HG03342 (cell line): ENCODE results near the gene SNRPD3.

ENCODE experiments used
- ATAC-seq: cut with Tn5 transposase; IDR thresholded peaks from one replicate; pipeline ENCODE4 v1.9.1; 2021; ENCODE audit warnings: mild to moderate bottlenecking, moderate library complexity; ENCODE audit not compliant: unreplicated experiment

Gene SNRPD3

GRCh38 chr22:24565077-24565476 is 9.3 kb downstream of the SNRPD3 start:
- no peak for ATAC-seq

DNA sequence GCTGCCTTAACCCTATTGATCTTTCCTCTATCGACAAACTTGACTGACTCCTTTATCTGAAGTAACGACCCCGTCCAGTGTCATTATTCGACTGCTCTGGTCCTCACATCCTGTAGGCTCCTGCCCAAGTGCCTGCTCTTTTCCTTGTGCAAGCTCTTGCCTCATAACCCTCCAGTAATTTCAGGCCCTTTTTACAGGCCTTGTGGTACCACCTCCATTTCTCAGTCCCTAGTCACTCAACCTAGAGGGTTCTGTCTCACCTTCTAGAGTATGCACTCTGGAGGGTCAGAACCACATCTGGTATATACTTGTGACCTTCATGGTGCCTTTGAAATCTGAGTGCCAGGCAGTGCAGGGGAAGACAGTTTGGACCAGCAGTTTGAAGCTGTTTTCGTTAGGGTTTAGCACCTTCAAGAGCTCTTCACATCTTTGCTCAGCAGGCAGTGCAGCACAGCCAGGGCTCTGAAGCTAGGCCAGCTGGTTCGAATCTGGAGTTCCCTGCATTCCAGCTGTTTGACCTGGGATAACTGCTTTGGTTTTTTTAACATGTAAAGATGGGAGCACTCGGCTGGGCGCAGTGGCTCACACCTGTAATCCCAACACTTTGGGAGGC is 11.2 kb downstream of the SNRPD3 start:
- ATAC-seq, result no peak

DNA sequence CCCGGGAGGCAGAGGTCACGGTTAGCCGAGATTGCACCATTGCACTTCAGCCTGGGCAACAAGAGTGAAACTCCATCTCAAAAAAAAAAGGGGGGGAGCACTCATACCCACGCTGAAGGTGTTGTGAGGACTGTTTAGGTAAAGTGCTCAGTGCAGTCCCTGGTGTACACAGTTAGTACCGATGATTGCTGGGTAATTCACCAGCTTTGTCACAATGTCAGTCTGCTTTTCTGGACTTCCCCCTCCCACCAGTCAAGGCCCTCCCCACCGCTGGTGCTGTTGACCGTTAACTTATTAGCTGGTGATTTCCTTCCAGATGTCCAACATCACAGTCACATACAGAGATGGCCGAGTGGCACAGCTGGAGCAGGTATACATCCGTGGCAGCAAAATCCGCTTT is 11.9 kb downstream of the SNRPD3 start:
- no peak for ATAC-seq

DNA sequence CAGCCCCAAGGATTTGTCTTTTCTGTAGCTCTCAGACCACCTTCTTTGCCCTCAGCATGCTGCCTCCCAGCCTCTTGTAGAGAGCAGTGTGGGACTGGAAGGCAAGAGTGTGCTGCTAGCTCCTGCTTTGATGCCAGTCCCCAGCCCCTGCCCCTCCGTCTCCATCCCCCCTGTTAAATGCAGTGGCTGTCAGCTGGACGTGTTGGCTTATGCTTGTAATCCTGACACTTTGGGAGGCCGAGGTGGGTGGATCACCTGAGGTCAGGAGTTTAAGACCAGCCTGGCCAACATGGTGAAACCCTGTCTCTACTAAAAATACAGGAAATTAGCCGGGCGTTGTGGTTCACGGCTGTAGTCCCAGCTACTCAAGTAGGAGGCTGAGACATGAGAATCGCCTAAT is 15.5 kb downstream of the SNRPD3 start:
- ATAC-seq, result no peak

GRCh38 chr22:24576778-24577177 is 21.0 kb downstream of the SNRPD3 start:
- no peak for ATAC-seq

DNA sequence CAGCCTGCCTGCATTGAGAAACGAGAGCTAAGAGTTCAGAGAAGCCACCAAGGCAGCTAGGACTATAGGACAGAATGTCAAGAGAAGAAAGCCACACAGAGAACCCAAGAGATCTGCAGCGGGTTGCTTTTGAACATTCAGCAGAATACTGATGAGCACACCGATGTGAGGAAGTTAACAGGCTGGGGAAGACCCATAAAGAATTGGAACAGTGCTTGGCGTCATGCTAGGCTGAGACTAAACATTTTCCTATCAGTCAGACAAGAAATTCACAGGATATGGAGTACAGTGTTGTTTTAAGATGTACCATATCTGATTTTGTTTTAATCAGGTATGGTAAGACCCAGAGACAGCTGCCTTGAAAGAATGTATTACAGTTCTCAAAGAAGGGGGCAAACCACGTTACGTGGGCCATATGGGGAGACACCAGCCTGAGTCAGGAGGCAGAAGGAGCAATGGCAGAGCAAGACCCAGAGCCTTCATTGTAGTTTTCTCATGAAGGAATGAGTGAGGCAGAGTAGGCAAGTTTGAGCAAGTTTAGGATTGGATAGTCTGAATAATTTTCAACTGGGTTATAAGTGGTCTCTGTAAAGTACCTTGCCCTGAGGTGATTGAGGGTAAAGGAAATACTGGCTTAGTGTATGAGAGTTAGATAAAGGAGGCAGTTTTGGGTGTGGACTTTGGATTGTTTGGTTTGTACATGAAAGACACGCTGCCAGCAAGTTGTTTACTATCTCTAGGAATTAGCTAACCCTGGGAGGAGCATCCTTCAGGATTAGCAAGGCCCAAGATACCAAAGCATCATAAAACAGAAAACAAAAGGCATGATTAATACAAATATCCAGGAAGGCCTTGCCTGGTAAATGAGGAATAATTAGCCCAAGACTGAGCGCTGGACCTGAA is 22.8 kb downstream of the SNRPD3 start:
- ATAC-seq, result no peak

DNA sequence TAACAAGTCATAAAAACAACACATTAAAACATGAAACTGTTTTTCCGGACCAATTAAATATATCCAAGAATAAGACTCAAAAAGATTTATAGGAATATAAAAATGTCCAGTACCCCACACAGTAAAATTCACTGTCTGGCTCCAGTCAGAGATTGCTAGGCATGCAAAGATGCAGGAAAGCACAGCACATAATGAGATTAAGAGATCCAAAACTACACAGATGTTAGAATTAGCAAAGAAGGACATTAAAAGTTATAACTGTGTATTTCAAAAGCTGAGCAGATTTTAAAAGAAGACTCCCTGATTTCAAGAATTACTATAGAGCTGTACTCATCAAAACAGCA is 23.4 kb downstream of the SNRPD3 start:
- ATAC-seq, result no peak

DNA sequence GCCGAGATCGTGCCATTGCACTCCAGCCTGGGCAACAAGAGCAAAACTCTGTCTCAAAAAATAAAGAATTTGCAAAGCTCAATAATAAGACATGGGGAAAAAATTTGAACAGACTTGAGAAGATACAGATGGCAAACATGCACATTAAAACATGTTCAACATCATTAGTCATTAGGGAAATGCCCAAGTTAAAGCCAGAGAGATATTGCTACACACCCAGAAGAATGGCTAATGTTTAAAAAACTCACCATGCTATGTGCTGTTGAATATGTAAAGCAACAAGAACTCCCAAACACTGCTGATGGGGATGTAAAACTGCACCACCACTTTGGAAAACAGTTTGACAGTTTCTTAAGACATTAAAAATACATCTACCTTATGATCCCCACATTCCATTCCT is 24.5 kb downstream of the SNRPD3 start:
- ATAC-seq, result no peak

DNA sequence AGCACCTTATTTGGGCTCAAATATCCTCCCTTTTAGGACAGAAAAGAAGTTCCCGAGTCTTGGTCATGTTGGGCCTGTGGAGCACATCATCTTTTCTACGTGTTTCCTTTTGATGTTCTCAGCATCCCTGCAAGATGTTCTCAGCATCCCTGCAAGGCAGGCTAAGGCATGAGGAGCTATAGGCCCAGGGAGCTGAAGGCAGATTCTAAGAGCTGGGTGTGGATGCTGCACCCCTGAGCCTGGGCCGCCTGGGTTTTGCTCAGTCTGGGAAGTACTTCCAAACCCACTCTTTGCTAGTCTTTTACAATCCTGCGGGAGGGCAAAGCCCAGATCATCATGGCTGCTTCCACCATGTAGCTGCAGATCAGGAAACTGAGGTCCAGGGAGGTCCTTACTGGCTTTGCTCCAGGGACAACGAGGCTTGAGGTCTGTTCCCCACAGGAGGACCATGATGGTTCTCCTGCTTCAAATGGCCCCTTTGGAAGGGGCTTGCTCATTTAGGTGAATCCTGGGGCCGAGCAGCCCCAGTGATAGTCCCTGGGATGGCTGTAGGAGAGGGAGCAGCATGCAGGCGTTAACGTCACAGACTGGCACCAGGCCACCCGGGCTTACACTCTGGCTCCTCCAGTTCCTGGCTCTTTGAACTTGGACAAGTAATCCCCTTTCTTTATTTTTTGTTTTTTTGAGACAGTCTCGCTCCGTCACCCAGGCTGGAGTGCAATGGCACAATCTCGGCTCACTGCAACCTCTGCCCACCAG is 26.4 kb downstream of the SNRPD3 start:
- no peak for ATAC-seq

DNA sequence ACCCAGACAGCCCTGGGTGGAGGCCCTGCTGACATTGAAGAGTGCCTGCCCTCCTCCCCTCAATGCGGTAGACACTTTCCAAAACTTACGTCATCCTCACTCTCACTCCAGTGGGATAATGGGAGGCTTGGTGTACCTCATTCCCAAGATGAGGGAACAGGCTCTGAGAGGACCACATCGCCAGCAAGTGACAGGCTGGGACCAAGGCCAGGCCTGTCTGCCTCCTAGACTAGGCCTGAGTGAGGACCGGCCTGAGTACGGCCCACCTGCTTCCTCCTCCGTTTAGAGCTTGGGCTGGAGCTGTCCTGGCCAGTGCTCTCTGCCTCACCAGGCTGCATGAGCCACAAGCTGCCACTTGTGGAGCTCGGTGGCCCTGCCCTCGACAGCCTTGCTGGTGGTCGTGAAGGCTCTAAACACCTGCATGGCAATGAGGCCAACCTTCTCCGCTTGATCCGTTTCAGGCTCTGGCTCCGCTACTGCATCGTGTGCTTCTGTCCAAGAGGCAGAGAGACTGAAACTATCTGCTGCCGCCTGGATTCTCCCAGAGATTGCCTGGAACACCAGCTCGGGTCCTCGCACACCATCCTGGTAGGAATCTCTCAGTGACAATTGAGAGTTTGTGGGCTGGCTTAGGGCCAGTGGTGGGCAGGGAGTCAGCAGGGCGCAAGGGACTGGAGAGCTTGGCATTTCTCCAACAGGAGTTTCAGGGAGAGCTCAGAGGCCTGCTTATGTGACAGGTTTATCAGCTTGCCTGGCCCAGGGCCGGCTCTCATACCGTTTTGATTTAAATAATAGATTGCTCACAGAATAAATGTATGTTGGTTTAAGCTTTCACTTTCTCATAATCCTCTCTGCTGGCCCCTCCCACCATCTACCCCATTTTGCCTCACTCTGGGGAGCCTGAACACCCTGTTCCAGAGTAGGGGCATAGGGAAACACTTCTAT is 27.7 kb downstream of the SNRPD3 start:
- ATAC-seq, result no peak

- ATAC-seq, result no peak
These were observed 28.5 kb downstream of the SNRPD3 start for GRCh38 chr22:24584166-24584790.

- no peak for ATAC-seq
These were observed 29.1 kb downstream of the SNRPD3 start for GRCh38 chr22:24584871-24585411.

- no peak for ATAC-seq
These were observed 29.7 kb downstream of the SNRPD3 start for GRCh38 chr22:24585461-24585860.

- no peak for ATAC-seq
These were observed 30.2 kb downstream of the SNRPD3 start for GRCh38 chr22:24585927-24586546.

DNA sequence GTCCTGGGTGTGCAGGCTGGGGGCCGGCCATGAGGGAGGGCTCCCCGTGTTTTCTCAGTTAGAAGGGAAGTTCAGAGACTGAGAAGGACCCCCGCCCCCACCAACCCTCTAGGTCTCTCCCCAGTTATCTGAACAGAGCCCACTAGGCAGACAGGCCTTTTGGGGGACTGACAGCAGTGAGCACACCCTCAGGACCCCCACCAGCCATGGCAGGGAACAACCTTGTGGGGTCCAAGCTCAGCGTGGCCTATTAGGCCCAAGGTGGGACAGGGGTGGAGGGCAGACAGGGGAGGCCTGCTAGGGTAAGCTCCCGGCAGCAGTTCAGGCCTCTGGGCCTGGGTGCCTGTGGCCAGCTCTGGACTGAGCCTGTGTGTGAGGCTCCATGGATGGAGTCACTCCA is 31.5 kb downstream of the SNRPD3 start:
- ATAC-seq, result no peak

DNA sequence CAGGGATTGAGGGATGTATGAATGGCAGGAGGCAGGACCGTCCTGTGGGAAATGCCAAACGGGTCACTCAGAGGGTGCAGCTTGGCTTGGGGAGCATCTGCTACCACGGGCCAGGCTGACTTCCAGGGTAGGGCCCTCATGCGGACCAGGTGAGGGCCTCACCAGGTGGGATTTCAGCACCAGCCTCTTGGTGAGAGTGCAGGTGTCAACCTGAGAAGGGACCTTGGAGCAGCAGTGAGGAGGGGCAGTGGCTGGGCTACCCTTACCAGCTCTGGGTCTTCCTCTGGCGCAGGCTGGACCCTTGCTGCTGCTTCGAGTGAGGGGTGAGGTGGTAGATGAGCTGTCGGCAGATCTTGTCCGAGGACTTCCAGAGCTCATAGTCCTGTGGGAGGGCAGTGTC is 32.1 kb downstream of the SNRPD3 start:
- ATAC-seq, result no peak

GRCh38 chr22:24588381-24588756 is 32.6 kb downstream of the SNRPD3 start:
- ATAC-seq, result no peak

DNA sequence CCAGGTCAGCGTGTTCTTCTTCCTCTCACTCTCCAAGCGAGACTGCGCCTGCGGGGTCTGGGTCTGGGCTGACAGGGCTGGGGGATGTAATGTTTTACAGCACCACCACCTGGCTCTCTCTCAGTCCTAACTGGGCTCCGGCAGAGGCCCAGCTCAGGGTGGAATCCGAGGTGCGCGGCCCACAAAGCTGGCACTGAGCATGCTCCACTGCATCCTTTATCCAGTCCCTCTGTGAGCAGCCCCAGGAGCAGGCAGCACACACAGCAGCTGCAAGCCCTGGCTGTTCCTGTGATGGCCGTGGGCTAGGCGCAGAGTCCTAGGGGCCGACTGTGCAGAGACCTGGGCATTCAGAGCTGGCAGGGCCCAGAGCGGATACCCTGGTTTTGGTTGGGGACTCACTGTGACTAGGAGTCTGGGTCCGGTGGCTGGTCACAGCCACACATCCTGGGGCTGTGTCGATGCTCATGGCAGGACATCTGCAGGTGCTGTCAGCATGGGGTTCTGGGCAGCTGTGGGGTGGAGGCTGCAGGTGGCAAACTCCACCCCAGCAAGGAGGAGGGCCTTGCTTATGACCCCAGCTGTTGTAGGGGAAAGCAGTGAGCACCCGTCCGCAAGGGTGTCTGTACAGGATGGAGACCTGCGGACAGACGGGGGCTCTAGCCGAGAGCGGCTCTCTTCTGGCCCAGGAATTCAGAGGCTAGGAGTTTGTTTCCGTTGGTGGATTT is 33.1 kb downstream of the SNRPD3 start:
- no peak for ATAC-seq

DNA sequence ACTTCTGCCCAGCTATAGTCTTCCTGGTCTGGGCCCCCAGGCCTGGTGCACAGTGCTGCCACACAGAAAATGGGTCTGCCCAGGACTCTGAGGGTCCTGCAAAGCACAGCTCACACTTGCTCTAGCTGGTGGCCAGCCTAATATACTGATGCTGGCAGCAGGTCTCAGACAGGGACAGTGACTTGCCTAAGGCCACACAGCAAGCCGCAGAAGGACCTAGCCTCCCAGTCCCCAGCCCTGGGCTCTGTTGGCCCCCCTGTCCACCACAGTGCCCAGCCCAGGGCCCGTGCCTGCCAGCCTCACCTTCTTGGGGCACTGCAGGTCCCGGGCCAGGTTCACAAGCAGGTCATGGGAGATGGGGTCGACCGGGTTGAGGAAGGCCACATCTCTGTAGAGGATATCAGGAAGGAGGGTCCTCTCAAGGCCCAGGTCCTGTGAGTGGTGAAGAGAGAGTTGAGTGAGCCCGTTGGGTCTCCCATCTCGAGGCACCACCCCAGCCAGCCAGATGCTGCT is 33.8 kb downstream of the SNRPD3 start:
- ATAC-seq, result no peak
